NCI-H2196 treated with DMSO at 0.1 percent for 48 hours (cell line): ENCODE data around the gene ASTN2.

Experiments
- DNase-seq: peaks from one replicate; lab custom pipeline; 2025; ENCODE audit not compliant: unreplicated experiment; lab: John Stamatoyannopoulos, UW

The ASTN2 gene

GRCh38 chr9:116409129-116409528, 1005.7 kb downstream of the ASTN2 start:
- no peak for DNase-seq

- DNase-seq: no peak
Measured at GRCh38 chr9:116406469-116406868, 1008.4 kb downstream of the ASTN2 start.

DNA sequence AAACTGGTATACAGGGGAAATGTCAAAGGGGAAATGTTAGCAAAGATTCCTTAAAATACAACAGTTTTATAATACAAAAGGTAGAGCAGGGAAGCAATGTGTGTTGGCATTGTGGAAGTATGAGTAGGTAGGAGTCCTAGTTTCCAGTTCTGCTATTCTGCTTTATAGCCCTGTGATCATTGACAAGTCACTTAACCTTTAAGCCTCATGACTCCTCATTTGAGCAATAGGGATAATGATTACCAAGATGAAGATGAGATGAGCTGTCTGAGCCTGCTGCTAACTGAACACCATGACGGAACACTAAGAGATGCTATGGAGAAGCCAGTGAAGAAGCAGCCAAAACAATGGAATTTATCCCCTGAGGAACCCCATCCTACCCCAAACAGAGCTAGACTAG, 1009.5 kb downstream of the ASTN2 start:
- DNase-seq: no peak

DNA sequence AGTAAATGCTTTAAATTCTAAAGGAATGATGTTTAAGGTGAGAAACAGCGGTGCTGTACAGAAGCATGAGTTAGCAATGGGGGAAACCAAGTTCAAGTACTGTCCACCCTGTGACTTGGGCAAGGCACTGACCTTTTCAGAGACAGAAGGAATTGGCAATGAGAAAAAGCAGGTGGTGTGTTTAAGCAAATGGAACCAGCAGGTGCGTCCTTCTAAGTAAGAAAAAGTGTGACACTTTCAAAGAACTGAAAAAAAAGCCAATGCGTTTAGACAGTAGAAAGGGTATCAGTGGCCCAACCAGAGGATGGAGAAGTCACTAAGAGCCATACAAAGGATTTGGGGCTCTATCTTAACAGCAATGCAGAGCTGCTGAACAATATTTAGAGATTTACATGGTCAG, 1010.6 kb downstream of the ASTN2 start:
- no peak for DNase-seq

GRCh38 chr9:116403171-116403570, 1011.7 kb downstream of the ASTN2 start:
- DNase-seq: no peak

DNA sequence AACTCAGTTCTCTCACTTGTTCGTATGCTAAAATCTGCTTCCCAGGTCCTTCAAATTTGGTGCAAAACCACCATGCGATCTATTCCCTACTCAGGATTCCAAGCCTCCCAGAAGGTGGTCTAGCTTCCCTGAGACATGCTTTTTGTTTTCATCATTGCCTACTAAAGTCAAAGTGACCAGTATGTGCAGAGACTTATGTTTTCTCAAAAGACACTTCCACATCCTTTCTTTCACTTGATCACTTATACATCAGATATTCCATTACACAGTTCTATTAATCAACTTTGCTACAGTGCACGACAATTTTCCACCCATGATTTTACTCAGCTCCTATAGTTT, 1019.2 kb downstream of the ASTN2 start:
- DNase-seq: no peak

DNA sequence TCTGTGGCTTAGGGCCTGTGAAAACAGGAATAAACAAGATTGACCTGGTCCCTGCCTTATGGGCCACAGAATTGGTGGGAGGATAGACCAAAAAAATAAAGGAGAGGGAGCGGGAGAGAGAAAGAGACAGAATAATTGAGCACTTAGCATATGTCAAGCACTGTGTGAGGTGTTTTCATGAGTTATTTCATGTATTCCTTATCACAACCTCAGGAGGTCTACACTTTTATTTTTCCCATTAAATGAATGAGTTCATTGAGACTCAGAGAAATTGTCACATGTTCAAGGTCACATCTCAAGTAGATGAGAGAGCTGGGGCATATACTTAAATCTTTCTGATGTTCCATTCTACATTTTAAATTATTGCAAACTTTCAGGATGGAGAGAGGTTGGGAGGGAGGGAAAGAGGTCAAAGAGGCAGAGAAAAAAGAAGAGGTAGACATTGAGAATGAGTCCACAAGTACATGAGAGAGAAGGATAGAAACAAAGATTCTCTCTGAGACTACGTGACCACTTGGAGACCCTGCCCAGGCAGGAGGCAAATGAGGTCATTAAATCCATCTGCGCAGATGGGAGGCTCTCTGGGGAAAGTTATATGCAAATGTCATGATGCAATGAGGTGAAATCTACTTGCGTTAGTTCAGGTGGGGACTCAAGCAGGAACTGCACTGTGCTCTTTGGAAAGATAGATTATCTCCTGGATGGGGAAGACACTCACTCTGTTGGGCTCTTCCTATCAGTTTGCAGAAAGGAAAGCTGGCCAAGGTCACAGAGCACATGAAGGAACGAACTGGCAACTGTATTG, 1019.8 kb downstream of the ASTN2 start:
- no peak for DNase-seq

- no peak for DNase-seq
Measured at GRCh38 chr9:116394070-116394469, 1020.8 kb downstream of the ASTN2 start.

DNA sequence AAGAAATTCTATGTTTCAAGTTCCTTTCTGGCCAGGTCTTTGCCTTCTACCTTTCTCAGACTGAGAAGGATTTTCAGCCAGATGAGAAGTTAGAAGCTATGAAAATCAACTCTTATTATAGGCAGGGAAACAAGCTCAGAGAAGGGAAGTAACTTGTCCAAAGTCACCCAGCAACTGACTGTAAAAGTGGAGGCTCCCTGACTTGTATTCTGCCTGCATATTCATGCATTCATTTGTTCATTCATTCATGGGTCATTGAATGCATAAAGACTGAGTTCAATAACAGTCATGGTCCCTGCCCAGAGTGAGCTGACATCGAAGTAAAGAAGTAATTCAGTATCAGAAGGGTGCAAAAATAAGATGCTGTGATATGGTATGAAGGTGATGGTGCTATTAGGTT, 1021.7 kb downstream of the ASTN2 start:
- no peak for DNase-seq

- no peak for DNase-seq
Measured at GRCh38 chr9:116391306-116391900, 1023.5 kb downstream of the ASTN2 start.

DNA sequence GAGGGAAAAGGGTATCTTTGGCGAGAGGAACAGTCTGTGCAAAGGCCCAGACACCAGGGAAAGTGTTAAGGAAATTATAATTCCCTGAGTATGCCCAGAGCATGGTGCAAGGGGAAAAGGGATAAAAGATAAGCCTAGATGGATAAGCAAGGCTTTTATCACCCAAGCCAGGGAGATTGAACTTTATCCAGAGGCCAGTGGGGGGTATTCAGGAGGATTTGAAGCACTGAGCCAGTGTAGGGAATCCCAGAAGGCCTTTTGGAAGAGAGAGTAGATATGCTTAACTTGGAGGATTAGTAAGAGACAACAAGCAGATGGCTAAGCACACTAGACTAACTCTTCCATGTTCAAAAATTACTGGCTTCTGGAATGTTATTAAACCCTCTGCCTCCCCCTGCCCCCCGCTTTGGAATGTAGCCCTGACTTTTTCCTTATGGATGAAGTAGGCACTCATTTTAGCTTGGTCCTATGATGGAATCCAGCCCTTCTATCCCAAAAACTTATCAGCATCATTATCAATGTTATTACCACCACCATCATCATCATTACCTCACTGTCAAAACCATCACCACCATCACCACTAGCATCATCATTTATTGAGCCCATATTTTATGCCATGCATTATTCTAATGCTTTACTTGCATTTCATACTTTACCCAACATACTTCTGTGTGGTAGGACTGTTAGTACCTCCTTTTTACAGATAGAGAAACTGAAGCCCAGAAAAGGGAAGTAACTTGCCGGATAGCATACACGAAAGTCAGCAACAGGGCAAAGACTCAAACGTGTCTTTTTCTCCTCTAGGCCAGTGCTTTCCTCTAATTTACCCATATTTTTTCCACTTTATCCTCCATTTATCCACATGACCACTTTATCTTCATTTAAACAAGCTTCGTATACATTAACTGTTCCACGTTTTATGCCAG, 1024.3 kb downstream of the ASTN2 start:
- DNase-seq: no peak

DNA sequence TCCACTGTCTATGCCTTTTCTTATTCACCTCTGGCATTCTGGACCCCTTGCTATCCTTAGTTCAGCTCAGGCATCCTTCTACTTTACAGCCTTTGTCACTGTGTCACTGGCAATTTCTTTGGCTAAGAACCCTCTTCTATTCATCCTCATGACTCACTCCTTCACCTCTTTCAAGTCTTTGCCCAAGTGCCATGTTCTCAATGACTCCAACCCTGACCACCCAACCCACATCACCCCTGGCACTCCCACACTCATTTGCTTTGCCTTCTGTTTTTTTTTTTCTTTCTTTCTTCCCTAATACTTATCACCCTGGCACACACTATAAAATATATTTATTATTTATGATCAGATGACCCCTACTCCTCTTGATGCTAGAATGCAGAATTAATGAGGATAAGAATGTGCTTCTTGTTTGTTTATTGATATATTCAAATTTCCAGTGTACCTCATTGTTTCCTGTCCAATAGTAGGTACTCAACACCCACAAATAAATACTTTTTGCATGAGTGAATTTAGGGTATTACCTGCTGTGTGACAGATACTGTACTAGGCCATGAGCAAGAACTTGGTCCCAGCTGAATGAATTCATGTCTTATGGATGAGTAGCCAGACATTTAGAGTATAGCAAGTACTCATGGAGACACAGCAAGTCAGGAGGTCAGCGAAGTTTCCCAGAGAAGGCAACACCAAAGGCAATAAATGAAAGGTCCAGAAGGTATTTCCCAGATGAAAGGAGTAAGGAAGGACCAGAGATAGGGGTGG, 1025.1 kb downstream of the ASTN2 start:
- DNase-seq: no peak

GRCh38 chr9:116387934-116388698, 1026.7 kb downstream of the ASTN2 start:
- DNase-seq: no peak

GRCh38 chr9:116383936-116384335, 1030.9 kb downstream of the ASTN2 start:
- DNase-seq: no peak

- DNase-seq: no peak
Measured at GRCh38 chr9:116383133-116383532, 1031.7 kb downstream of the ASTN2 start.

- DNase-seq: no peak
Measured at GRCh38 chr9:116382053-116382452, 1032.8 kb downstream of the ASTN2 start.

- DNase-seq: no peak
Measured at GRCh38 chr9:116381350-116381749, 1033.5 kb downstream of the ASTN2 start.

- no peak for DNase-seq
Measured at GRCh38 chr9:116380496-116380995, 1034.3 kb downstream of the ASTN2 start.

DNA sequence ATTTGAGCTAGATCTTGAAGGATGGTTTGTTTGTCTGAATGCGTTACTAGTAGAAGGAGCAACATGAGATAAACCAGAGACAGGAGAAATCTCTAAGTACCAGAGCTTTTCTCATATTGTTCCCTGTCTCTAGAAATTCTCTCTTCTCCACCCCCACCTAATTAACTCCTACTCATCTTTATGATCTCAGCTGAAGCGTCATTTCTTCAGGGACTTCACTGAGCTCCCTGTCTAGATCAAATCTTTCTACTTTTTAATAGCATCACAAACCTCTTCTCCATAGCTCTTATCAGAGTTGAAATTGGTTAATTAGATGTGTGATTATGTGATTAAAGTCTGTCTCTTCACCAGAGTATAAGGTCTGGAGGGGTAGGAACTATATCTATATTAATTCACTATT, 1035.0 kb downstream of the ASTN2 start:
- no peak for DNase-seq

DNA sequence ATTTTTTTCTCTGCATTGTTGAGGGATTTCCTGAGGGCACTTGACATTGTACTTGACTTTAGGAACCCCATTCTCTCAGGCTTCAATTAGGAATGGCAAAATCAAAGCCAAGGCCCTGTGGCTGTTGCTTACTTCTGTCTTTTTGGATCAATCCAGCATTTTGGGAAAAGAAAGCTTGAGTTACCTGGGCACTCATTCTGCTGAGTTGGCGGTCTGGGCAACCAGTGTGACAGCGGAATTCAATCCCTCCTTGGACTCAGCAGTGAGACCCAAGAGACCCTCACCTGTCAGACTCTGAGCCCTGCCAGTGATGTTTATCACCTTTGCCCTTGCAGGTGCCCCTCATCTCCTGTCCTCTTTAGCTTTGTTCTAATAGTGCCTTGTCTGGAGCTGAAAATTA, 1036.0 kb downstream of the ASTN2 start:
- no peak for DNase-seq
